Measurements from ENCODE around the gene POLRMT.

DNA sequence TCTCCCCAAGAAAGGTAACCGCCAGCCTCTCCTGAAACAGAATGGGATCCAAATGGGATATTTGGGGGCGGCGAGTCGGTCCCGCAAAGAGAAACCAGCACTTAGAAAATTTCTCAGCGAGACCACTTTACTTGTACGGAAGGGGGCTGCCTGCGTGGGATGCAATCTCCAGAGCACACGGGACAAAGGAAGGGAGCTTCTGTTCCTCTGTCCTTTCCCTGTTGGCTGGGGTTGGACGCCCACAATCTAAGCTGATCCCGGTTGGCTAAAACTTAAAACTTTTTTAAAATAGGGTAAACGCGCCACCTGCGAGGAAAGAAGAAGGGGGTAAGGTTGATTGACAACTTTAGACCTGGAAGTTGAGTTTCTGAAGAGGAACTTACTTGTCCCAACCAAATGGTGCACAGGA is 61.8 kb downstream of the POLRMT start:
- TF ChIP-seq, protein P1, sequence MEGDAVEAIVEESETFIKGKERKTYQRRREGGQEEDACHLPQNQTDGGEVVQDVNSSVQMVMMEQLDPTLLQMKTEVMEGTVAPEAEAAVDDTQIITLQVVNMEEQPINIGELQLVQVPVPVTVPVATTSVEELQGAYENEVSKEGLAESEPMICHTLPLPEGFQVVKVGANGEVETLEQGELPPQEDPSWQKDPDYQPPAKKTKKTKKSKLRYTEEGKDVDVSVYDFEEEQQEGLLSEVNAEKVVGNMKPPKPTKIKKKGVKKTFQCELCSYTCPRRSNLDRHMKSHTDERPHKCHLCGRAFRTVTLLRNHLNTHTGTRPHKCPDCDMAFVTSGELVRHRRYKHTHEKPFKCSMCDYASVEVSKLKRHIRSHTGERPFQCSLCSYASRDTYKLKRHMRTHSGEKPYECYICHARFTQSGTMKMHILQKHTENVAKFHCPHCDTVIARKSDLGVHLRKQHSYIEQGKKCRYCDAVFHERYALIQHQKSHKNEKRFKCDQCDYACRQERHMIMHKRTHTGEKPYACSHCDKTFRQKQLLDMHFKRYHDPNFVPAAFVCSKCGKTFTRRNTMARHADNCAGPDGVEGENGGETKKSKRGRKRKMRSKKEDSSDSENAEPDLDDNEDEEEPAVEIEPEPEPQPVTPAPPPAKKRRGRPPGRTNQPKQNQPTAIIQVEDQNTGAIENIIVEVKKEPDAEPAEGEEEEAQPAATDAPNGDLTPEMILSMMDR (IDR thresholded peaks at IDR 0.05; ENCODE audit: insufficient read depth, low read depth, low read length): no peak
- TF ChIP-seq EZH2 (IDR thresholded peaks at IDR 0.05; ENCODE audit: insufficient read depth, low read length): no peak

All from astrocyte (in vitro differentiated cells and primary cell).